ENCODE data around the gene GATAD2A. TPM values are rescaled to one million over a fixed set of nuclear protein-coding genes. Genes with fewer than 3 reads are reported as not detected.
A peak's percentile ranks its signal among the peaks of the same experiment; 100 is the strongest.

Gene GATAD2A
- total RNA-seq, 1 experiment from 2014 or later, result 189 TPM

DNA sequence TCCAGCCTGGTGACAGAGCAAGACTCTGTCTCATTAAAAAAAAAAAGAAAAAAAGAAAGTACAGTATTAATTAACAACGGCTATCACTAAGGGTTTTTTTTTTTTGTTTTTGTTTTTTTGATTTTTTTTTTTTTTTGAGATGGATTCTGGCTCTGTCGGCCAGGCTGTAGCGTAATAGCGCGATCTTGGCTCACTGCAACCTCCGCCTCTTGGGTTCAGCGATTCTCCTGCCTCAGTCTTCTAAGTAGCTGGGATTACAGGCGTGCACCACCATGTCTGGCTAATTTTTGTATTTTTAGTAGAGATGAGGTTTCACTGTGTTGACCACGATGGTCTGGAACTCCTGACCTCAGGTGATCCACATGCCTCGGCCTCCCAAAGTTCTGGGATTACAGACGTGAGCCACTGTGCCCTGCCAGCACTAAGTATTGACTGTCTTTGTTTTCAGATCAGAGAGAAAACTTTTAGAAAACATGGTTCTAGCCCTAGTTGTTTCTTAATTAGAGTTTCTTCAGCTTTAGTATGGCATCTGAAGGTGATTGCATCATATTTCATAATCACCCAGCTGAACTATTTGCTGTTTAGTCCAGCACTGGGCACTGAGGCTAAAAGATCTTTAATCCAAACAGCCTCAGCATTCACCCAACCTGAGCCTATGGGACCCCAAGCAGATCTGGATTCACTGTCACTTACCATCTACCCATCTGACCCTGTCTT is 2.7 kb upstream of the GATAD2A start:
- no peak overlapping the region for H2BK5ac ChIP-seq (ENCODE audit: insufficient read length, low read length)
- no peak for TF ChIP-seq CTCF (conservative IDR thresholded peaks at IDR 0.05)
- Mint-ChIP-seq H3K4me3 (0 out of 5 replicates have a peak overlapping the region, but pooled peaks of 1 of the 2 experiments have one; percentile 12), H3K4me1 (peaks cover 22 to 26% of the 10 kb centered on the region in 2 experiments), H3K27me3 (ENCODE audit: low read depth) (no peaks in the 10 kb centered on the region), H3K27ac (peak overlapping the region in 1 of 3 experiments; percentile 41; a peak in 1 of 7 replicates), H3K36me3 (ENCODE audit: insufficient read depth in 1 of 3, low read depth in 3 of 3) (peaks cover 0 to 5% (median 0%) of the 10 kb centered on the region in 3 experiments; a peak in 3 of 7 replicates), H3K9me3 (no peaks in the 10 kb centered on the region; a peak in 1 of 5 replicates)
- no peak overlapping the region for H2AK5ac ChIP-seq (ENCODE audit: insufficient read length, low read length)
- peaks cover 2% of the 10 kb centered on the region; the same call in 1 of the 2 replicates for H3K4me1 ChIP-seq (ENCODE audit: insufficient read depth, low read length)
- WGBS (ENCODE audit: extremely low coverage, insufficient read length, low lambda C conversion rate), result no CpG with 5 or more reads among the region's 11 CpGs
- H2BK120ac ChIP-seq (ENCODE audit: low read depth, low read length, poor library complexity, severe bottlenecking), result no peak overlapping the region
- no peaks in the 10 kb centered on the region for H3K27me3 ChIP-seq (ENCODE audit: insufficient read depth, low read length)
- H3K27ac ChIP-seq (ENCODE audit: insufficient read length, low read depth, low read length), result no peak overlapping the region
- no peaks in the 10 kb centered on the region for H4K20me1 ChIP-seq (ENCODE audit: control insufficient read depth, insufficient read depth, insufficient read length)
- no peak overlapping the region for H3T11ph ChIP-seq (ENCODE audit: low read length)
- no peak overlapping the region for H3K14ac ChIP-seq (ENCODE audit: insufficient read depth, low read length)
- no peak overlapping the region for H3K9ac ChIP-seq (ENCODE audit: extremely low read depth, insufficient read length, low read length)
- H2BK20ac ChIP-seq (ENCODE audit: low read depth, low read length, poor library complexity, severe bottlenecking), result no peak overlapping the region
- no peak overlapping the region for H4K5ac ChIP-seq (ENCODE audit: insufficient read length, low read depth, low read length)
- H3K56ac ChIP-seq (ENCODE audit: insufficient read length, low read depth, low read length), result no peak overlapping the region
- no peak overlapping the region for H4K8ac ChIP-seq (replicated peaks; ENCODE audit: insufficient read length, low read depth, low read length)
- peaks cover 12% of the 10 kb centered on the region for H3K23me2 ChIP-seq (ENCODE audit: insufficient read length, low read depth, low read length, poor library complexity, severe bottlenecking)
- no peak overlapping the region for H4K91ac ChIP-seq (ENCODE audit: insufficient read length, low read depth, low read length)
- peaks cover 4% of the 10 kb centered on the region for H3K79me1 ChIP-seq (ENCODE audit: insufficient read depth, low read depth, low read length, poor library complexity, severe bottlenecking)
- no peak overlapping the region for H2BK15ac ChIP-seq (ENCODE audit: low read depth, low read length)
- H3K4ac ChIP-seq (ENCODE audit: low read depth, low read length), result no peak overlapping the region
- H3K9me3 ChIP-seq (ENCODE audit: control insufficient read depth, low read depth, low read length), result no peaks in the 10 kb centered on the region
- peaks cover 14% of the 10 kb centered on the region for H3K79me2 ChIP-seq (ENCODE audit: insufficient read depth, low read length)
- DNase-seq, result no peak
- no peak overlapping the region for H3K23ac ChIP-seq (ENCODE audit: insufficient read length, low read depth, low read length)
- no peak overlapping the region for H3K18ac ChIP-seq (ENCODE audit: insufficient read length, low read depth, low read length)
- no peak overlapping the region for H2AFZ ChIP-seq (ENCODE audit: low read length)
- H2BK12ac ChIP-seq (ENCODE audit: insufficient read length, low read depth, low read length), result no peak overlapping the region
- H3K4me2 ChIP-seq (ENCODE audit: insufficient read depth, insufficient read length, low read length), result no peak overlapping the region
